Measurements from ENCODE around the gene ABCD4. TPM values are rescaled to one million over a fixed set of nuclear protein-coding genes. Genes with fewer than 3 reads are reported as not detected.
"Not testable (repeated sequence)": the region's sequence is repeated elsewhere in the genome, so short reads cannot be mapped to it uniquely, and the experiment has no call there.

Gene ABCD4
- 150 TPM for polyA plus RNA-seq (ENCODE audit: insufficient read length)
- long read RNA-seq, donor 1, partial matches to known transcripts, result 13 of 19 reads
- long read RNA-seq, donor 1, other reads (novel, unspliced or antisense), result 0 of 19 reads
- long read RNA-seq, donor 2, transcript ABCD4-203 (2 exons, 1,123 nt), result major isoform, 5 of 28 reads
- long read RNA-seq, donor 2, partial matches to known transcripts, result 13 of 28 reads
- long read RNA-seq, donor 2, other reads (novel, unspliced or antisense), result 0 of 28 reads
- long read RNA-seq, donor 3, partial matches to known transcripts, result 7 of 15 reads
- long read RNA-seq, donor 3, other reads (novel, unspliced or antisense), result 0 of 15 reads
- long read RNA-seq, donor 4, result 0 reads
- long read RNA-seq, donor 5, transcript ABCD4-201 (19 exons, 3,003 nt), result major isoform, 6 of 25 reads
- long read RNA-seq, donor 5, partial matches to known transcripts, result 12 of 25 reads
- long read RNA-seq, donor 5, other reads (novel, unspliced or antisense), result 0 of 25 reads
- long read RNA-seq, donor 6, partial matches to known transcripts, result 6 of 11 reads
- long read RNA-seq, donor 6, other reads (novel, unspliced or antisense), result 0 of 11 reads
- long read RNA-seq, donor 7, transcript ABCD4-218 (18 exons, 1,842 nt), result major isoform, 5 of 21 reads
- long read RNA-seq, donor 7, partial matches to known transcripts, result 9 of 21 reads
- long read RNA-seq, donor 7, other reads (novel, unspliced or antisense), result 0 of 21 reads
- long read RNA-seq, donor 8, partial matches to known transcripts, result 0 of 3 reads
- long read RNA-seq, donor 8, other reads (novel, unspliced or antisense), result 0 of 3 reads

DNA sequence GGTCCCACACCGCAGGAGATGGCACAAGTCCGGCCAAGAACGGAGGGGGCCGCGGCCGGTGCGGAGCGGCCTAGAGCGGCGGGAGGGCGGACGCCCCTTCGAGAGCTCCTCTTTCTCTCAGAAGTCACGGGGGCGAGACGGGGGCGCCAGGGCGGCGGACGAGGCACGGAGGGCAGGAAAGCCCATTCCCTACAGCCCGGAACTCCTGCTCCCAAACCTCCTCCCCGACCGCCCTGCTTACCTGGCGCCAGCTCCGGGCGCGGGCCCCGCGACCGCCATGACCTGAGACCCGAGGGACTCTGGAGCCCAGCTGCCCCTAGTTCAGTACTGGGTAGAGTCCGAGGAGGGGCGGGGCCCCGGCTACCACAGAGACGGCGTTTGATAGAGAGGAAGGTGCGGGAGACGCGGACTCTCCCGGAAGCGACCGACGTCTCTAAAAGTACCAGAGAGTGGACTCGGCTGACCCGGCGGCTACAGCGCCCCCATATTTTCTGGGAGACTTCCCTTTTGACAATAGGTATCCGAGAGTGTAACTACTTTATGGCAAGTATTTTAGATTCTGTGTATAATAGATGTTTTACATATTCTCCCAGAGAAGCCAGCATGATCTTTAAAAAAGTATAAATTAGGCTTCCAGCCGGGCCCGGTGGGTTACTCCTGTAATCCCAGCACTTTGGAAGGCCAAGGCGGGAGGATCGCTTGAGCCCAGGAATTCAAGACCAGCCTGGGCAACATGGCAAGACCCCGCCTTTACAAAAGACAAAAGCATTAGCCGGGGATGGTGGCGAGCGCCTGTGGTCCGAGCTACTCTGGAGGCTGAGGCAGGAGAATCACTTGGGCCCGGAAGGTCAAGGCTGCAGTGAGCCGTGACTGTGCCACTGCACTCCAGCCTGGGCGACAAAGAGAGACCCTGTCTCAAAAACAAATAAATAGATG is at the start of gene ABCD4:
ABCD4 (minus strand) TSS at position 301 of the 936 bp plus-strand sequence; CDS start at position 279, 22 bp downstream.
- DNase-seq, result peak; percentile 93

DNA sequence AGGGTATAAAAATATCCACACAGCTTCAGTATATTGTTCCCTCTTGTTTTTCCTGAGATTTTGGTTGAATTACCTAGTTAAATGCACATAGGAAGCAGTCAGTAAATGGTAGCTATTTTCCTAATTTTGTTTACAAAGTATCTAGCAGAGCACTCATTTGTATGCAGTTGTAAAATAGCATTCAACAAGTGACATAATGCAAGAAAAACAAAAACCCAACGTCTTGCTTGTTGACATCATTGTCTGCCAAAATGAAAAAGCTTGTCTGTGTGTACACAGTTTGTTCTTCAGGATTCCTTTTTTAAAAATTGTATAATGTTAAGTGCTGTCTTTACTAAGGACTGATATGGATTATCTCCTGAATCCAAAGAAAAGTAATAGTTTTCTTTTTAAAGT is 48.2 kb upstream of the ABCD4 start:
- no peak for DNase-seq

DNA sequence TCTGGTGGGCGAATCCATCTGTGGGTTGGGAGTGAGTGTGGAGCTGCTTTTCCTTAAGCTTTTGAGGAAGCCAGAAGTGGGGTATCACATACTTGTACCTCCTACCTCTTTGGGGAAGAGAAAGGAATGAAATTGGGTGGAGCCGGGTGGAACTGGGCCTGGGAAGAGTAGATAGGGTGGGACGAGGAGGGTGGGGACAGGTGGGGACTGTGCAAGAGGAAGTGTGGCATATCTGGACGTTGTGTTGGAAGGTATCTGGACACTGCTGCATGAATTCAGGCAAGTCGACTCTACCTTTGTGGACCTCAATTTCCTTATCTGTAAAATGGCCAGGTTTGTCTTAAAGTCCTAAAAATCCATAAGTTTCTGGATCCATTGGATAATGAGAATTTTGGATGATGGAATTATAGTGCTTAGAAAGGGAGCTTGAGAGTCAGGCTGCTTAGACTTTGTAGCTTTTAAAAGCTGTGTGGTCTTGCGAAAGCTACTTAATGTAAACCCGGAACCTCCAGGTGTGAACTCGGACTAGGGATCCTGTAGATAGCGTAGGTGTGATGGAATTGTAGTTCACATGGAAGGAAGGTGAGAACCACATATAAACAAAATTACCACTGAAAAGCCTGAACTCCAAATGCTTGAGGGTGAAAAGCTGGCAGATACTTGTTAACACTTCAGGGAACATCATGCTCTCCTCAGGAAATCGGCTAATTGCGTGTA is 47.6 kb upstream of the ABCD4 start:
- no peak for DNase-seq

DNA sequence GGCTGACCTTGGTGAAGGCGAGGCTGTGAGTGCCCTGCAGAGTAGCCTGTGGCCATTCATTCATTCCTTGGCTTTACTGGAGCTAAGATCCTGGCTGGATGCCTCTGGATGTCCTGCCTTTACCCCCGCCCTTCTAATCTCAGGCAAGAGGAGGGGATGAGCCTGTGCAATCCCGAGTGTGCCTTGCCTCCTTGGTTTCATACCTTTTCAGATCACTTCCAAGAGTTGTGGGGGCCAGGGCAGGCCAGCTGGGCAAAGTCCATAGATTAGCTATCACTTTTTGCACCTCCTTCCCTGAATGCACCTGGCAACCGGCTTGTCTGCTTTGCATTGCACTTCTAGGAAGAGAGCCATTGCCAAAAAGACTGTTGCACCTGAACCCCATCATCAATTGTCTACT is 47.0 kb upstream of the ABCD4 start:
- DNase-seq, result no peak

DNA sequence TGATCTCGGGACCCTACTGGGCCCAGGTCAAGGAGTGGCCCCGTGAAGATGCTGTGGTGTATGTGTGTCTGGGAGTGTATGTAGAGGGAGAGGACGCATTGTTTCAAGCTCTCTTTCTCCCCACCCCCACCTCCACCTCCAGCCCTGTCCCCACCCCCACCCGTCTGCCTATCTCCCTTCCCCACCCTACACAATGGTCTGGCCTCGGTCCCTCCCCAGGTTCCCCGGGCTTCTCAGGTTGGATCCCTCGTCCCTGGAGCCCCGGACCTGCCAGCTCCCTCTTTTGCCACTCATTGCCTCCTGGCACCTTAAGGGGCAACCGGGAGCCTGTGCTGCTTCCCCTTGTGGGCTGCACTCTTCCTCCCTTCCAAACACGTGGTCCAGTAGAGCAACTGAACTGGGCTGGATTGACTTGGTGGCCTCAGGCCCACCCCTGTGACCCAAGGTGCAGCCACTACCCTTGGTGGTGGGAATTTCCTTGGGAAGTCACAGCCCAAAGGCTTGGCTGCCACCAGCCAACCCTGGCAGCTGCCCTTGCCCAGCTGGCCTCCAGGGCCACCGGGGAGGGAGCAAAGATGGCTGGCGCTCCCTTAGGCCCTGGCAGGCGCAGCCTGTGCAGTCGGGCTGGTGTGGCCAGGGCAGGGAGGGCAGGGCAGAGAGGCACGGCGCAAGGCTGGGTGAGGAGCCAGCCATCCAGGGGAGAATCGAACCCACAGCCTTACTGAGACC is 46.2 kb upstream of the ABCD4 start:
- no peak for DNase-seq

DNA sequence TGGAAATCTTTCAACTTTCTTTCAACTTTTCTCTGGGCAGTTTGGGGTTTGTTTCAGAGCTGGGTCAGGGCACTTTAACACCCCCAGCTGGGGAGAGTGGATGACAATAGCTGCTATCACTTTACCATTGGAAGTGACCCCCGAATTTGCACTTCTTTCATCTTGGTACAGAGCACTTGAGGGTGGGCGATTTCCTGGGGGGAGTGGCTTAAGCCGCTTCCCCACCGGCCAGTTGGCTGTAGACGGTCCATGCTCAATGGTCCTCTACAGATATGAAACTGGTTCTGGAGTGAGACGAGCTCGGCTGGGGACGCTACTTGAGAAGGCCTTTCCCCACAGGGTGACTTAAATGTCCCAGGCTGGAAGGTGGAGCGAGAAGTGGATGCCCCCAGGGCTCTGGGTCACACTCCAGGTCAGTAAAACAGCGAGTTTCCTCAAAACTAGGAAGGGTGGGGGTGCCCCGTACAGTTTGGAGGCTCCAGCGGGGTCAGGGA is 45.6 kb upstream of the ABCD4 start, which contains the start of gene VRTN:
VRTN (plus strand) TSS at position 231 of the 494 bp plus-strand sequence. CDS start 8,313 bp downstream, outside the sequence.
- no peak for DNase-seq

DNA sequence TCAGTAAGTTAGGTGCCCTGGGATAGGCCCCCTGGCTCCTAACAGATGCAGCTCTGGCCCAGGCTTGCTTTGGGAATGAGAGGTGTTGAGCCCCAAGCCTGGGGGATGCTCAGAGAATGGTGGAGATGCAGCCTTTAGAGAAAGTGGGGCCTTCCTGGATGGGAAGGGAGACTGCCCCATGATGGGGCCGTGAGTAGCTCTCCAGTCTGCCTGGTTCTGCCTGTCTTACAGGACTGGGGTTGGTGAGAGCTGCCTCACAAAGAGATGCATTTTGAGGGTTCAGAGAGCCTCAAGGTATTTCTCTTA is 45.0 kb upstream of the ABCD4 start:
- DNase-seq, result no peak

DNA sequence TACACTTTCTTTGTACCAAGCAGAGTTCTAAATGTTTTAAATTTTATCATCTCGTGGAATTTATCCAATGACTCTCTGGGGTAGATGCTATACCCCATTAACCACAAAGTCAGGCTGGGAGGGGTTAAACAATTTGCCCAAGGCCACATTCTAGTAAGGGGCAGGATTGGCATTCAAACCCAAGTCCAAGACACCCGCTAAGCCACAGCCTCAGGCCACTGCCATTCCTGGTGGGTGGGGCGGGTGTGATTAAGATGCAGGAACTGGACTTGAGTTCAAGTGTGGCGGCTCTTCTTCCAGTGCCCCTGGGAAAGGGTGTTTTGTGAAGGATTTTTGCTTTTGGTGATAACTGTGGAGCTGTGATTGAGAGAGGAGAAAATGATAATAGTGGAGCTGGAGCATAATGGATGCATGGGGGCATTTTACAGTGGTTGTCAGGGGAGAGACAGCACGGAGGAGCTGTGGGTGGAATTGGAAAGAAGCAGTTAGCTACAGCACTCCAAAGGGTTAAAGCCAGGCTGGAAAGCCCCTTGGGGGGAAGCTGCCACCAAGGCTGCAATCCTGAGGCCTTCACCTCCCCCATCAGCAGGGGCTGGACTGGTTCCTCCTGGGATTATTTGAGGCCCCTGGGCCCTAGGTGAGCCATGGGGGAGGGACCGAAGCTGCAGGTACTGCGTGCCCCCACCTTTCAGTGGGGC is 44.5 kb upstream of the ABCD4 start:
- no peak for DNase-seq

DNA sequence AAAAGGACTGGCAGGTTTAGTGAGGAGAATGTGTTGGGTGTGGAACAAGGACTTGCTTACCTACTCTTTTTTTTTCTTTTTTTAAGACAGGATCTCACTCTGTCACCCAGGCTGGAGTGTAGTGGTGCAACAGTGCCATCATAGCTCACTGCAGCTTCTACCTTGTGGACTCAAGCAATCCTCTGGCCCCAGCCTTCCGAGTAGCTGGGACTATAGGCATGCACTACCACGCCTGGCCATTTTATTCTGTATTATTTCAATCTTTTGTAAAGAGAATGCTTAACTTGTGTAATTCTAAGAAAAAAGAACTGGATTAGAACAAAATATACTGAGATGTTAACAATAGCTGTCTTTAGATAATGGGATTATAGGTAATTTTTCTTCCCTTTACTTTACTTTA is 43.6 kb upstream of the ABCD4 start:
- DNase-seq, result no peak

DNA sequence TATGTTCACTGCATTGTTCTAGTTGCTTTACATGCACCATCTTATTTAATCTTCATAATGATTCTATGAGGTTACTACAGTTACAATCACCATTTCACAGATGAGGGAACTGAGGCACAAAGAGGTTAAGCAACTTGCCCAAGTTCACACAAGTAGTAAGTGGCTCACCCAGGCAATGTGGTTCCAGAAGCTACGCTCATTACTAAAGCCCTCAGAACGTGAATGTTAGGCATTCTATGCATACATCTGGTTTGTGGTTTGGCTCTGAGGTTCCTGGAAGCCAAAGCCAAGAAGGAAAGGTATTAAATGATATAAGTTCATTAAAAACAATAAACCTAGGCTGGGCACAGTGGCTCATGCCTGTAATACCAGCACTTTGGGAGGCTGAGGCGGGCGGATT is 31.2 kb upstream of the ABCD4 start:
- no peak for DNase-seq

DNA sequence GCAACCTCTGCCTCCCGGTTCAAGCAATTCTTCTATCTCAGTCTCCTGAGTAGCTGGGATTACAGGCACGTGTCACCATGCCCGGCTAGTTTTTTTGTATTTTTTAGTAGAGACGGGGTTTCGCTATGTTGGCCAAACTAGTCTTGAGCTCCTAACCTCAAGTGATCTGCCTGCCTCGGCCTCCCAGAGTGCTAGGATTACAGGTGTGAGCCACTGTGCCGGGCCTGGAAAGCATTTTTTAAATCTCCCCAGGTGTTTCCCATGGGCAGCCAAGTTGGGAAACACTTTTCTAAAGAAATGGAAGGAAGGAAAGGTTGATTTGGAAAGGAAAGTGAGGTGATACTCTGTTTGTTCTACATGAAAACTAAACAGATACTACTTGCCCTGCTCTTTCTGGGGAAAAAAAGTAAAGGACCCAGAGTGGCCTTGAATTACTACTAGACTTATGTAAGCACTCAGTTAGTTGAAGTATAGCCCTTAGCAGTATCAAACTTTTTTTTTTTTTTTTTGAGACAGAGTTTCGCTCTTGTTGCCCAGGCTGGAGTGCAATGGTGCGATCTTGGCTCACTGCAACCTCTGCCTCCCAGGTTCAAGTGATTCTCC is 27.3 kb upstream of the ABCD4 start:
- not testable (repeated sequence) for DNase-seq

DNA sequence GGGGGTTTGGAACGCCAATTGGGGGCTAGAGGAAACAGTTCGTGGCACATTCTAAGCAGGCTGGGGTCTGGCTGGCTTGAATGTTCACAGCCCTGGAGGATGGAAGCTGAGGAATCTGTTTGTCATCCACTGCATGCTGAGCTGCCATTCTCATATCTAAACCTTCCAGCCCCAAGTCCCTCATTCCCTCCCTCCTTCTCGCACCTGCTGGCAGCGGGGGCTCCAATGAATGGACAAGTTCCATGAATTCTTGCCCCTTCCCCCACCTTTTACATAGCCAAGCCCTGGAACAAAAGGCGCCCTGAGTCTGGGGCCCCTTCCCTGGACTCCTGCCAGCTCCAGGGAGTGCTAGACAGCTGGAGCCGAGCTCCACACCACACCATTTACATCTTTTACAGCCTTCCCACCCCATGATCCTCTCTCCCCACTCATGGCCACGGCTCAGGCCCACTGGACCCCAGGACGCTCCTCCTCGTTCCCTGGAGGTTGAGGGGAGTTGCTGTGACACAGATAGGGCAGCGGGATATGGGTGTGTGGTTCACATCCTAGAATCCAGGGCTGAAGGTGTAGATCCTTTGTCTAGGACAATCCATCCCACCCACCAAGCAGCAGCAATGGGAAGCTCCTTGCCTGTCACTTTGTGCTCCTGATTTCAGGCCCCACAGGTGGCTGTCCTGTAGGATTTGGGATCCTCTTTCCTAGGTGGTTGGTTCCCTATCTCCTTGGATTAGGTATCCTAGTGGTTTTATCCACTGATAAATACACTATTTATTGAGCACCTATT is 23.8 kb upstream of the ABCD4 start:
- peak; percentile 59 for DNase-seq

DNA sequence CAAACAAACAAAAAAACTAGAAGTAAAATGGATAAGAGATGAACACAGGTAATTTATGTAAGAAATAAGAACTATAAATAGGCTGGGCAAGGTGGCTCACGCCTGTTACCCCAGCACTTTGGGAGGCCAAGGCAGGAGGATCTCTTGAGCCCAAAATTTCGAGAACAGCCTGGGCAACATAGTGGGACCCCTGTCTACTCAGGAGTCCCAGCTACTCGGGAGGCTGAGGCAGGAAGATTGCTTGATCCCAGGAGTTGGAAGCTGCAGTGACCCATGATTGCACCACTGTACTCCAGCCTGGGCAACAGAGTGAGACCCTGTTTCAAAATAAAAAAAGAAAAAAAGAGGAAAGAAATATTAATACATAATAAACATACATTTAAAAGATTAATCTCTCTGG is 22.7 kb upstream of the ABCD4 start:
- DNase-seq, result no peak

DNA sequence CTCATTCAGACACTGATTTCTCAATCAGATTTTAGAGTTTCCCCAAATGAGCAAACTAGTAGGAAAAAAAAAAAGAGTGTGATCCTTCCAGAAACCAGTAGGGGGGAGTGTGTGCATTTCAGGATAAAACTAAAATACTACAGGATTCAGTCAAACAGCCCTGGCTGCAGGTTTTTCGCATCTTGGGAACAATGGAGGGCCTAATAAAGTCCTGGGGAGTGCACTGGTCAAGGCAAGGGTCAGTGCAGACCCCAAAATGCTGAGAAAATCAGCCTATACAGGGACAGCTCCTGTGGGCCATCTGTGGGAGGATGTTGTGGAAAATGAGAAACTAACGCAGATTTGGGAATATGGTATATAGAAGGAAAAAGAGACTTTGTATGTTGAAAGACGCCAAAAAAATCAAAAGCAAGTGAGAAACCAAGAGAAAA is 22.2 kb upstream of the ABCD4 start:
- DNase-seq, result peak; percentile 43

DNA sequence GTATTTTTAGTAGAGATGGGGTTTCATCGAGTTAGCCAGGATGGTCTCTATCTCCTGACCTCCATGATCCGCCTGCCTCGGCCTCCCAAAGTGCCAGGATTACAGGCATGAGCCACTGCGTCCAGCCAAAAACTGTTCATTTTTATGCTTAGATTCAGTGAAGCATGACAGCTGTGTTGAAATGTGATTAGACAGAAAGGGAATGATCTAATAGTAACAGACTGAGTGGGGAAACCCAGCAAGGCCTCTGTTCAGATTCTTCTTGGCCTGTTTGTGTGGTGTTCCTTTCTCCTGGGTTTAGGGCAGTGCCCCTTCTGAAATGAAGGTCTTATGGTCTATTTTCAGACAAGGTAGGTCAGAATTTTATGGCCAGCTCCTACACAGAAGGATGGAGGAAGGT is 11.8 kb upstream of the ABCD4 start:
- DNase-seq, result no peak

DNA sequence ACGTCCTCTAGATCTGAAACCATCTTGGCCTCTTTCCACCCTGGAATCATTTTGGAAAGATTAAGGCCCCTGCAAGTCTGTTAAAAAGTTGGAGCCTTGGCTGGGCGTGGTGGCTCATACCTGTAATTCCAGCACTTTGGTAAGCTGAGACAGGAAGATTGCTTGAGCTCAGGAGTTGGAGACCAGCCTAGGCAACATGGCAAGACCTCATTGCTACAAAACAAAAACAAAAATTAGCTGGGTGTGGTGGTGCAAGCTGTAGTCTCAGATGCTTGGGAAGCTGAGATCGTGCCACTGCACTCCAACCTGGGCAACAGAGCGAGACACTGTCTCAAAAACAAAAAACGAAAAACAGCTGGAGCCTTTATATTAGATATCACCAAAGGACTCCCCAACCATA is 10.9 kb upstream of the ABCD4 start:
- DNase-seq, result no peak

DNA sequence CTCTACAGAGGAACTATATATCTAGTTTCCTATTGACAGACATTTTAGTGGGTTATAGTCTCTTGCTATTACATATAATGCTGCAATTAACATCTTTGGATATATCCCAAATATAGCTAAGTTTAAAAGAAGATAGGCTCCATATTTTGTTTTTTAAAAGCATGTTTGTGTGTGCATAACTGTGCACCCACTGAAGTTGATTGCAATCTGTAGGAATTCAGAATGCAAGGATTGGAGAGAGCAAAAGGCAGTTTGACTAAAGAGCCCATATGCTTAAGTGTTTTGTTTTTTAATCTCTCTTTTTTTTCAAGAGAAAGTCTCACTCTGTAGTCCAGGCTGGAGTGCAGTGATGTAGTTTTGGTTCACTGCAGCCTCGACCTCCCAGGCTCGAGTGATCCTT is 9.4 kb upstream of the ABCD4 start:
- no peak for DNase-seq

DNA sequence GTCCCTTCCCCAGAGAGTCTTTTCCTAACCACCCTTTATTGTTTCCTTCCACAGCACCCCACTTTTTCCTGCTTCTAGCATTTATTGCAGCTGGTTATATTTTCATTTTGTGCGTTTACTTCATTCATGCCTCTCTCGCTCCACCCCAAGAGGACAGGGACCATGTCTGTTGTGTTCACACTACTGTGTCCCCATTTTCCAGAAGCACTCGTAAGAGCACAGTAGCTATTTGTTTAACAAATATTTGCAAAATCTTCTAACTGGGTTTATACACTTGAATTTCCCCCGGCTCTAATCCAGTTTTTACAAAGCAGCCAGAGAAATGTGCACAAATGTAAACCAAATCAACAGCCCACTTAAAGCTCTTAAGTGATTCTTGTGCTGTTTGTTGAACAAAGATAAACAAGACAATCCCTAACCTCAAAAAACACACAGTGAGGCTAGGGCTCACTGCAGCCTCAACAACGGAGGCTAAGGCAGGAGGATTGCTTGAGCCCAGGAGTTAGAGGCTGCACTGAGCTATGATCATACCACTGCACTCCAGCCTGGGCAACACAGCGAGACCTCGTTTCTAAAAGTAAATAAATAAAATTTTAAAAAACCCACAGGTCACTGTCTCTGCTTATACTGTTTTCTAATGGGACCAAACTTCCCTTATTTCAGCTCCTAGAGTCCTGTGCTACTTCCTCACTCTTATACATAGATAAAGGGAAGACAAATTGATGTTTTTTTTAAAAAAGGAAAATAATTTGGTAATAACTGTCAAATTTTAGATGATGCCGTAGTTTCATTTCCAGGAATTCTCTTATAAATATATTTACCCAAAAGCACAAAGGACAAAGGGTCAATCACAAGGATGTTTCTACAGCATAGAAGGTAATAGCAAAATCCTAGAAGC is 6.6 kb upstream of the ABCD4 start:
- no peak for DNase-seq

Data from left kidney (tissue), 8 donors.